ACC112 (cell line): Measurements from ENCODE around the gene DPP6.

ENCODE experiments used
- H2AFZ ChIP-seq: fragments of 200-600 bp; sonication (generic); one replicate; pipeline ENCODE4 v1.6.0; 2017; ENCODE audit warnings: antibody characterized with exemption, low read length; ENCODE audit not compliant: unreplicated experiment
- H3K27ac ChIP-seq: fragments of 200-600 bp; sonication (generic); 2 replicates; pipeline ENCODE4 v1.5.1; 2014; ENCODE audit warnings: low read depth, mild to moderate bottlenecking, antibody characterized with exemption, low read length, moderate library complexity
- H3K27me3 ChIP-seq: fragments of 200-600 bp; sonication (generic); 2 replicates; pipeline ENCODE4 v1.6.1; 2014; ENCODE audit warnings: mild to moderate bottlenecking, antibody characterized with exemption, low read length, moderate library complexity, mixed read lengths; ENCODE audit not compliant: insufficient read depth
- H3K36me3 ChIP-seq: fragments of 200-600 bp; sonication (generic); 2 replicates; pipeline ENCODE4 v1.6.1; 2016; ENCODE audit warnings: mild to moderate bottlenecking, antibody characterized with exemption, low read length, moderate library complexity, mixed read lengths; ENCODE audit not compliant: insufficient read depth
- H3K4me1 ChIP-seq: fragments of 200-600 bp; sonication (generic); one replicate; pipeline ENCODE4 v1.6.1; 2016; ENCODE audit warnings: low read length, mixed read lengths; ENCODE audit not compliant: insufficient read depth, unreplicated experiment, control insufficient read depth
- H3K4me3 ChIP-seq: fragments of 200-600 bp; sonication (generic); 2 replicates; pipeline ENCODE4 v1.5.1; 2014; ENCODE audit warnings: mild to moderate bottlenecking, low read depth, low read length
- H3K79me2 ChIP-seq: fragments of 200-600 bp; sonication (generic); one replicate; pipeline ENCODE4 v1.6.0; 2016; ENCODE audit warnings: low read length; ENCODE audit not compliant: control insufficient read depth, unreplicated experiment, insufficient read depth

DPP6 gene

GRCh38 chr7:154188330-154188729, 136.1 kb downstream of the DPP6 start:
- Histone ChIP-seq H3K27ac (no peak overlapping the region), H3K36me3 (no peaks in the 10 kb centered on the region), H3K4me3 (no peak overlapping the region), H3K27me3 (no peaks in the 10 kb centered on the region), H2AFZ (no peak overlapping the region), H3K4me1 (no peaks in the 10 kb centered on the region), H3K79me2 (no peaks in the 10 kb centered on the region)

DNA sequence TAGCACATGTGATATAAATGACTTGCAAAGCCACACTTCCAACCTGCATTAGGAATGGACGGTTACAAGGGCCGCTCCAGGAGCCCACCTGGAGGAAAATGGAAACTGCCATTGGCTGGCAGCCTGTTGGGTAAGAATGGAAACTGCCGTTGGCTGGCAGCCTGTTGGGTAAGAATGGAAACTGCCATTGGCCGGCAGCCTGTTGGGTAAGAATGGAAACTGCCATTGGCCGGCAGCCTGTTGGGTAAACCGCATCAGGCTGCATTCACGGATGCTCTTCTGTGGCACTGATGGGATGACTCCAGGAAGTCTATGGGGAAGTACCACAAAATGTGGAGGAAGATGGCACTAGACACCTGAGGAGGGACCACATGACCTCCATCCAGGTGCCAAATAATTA, 143.1 kb downstream of the DPP6 start:
- Histone ChIP-seq H3K4me1 (no peaks in the 10 kb centered on the region), H2AFZ (no peak overlapping the region), H3K27me3 (no peaks in the 10 kb centered on the region), H3K79me2 (no peaks in the 10 kb centered on the region), H3K4me3 (no peak overlapping the region), H3K27ac (no peak overlapping the region), H3K36me3 (no peaks in the 10 kb centered on the region)

DNA sequence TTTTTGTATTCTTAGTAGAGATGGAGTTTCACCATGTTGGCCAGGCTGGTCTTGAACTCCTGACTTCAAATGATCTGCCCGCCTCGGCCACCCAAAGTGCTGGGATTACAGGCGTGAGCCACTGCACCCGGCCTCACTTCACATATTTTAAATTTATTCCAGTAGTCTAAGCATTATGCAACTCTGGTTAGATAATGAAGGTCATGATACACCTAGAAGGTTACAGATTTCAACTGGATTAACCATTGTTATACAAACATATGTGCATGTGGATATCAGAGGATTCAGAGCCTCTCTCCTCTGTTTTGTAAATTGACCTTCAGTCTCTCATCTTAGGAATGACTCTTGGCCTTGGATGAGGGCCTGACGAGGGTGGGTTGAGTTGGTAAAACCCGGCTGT, 146.3 kb downstream of the DPP6 start:
- Histone ChIP-seq H3K36me3 (no peaks in the 10 kb centered on the region), H3K79me2 (no peaks in the 10 kb centered on the region), H2AFZ (no peak overlapping the region), H3K27me3 (no peaks in the 10 kb centered on the region), H3K4me1 (no peaks in the 10 kb centered on the region), H3K27ac (no peak overlapping the region), H3K4me3 (no peak overlapping the region)

- Histone ChIP-seq H3K27ac (no peak overlapping the region), H2AFZ (no peak overlapping the region), H3K27me3 (no peaks in the 10 kb centered on the region), H3K79me2 (no peaks in the 10 kb centered on the region), H3K36me3 (no peaks in the 10 kb centered on the region), H3K4me3 (no peak overlapping the region), H3K4me1 (no peaks in the 10 kb centered on the region)
These were observed 148.0 kb downstream of the DPP6 start for GRCh38 chr7:154200241-154200640.

DNA sequence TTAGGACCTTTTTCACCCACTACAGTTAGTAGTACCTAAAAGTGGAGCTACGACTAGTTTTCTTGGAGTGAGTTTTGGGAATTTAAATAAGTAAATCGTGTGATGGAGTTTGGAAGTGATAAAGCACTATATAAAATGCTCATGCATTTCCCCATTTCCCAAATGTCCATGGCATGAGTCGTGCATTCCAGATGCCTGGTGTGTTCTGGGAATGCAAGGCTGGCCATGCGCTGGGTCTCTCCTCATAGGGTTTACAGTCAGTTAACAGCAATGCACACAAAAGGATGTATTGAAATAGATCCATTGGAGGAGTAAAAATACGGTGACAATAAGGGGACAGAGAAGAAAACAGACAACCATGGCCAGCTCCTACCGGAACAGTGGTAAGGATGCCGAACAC, 149.8 kb downstream of the DPP6 start:
- no peaks in the 10 kb centered on the region for H3K36me3 ChIP-seq
- no peak overlapping the region for H3K4me3 ChIP-seq
- H3K27me3 ChIP-seq = no peaks in the 10 kb centered on the region
- no peaks in the 10 kb centered on the region for H3K4me1 ChIP-seq
- H3K79me2 ChIP-seq = no peaks in the 10 kb centered on the region
- H3K27ac ChIP-seq = no peak overlapping the region
- no peak overlapping the region for H2AFZ ChIP-seq

GRCh38 chr7:154204046-154204445, 151.8 kb downstream of the DPP6 start:
- no peaks in the 10 kb centered on the region for H3K79me2 ChIP-seq
- H3K4me3 ChIP-seq = no peak overlapping the region
- no peaks in the 10 kb centered on the region for H3K27me3 ChIP-seq
- no peaks in the 10 kb centered on the region for H3K4me1 ChIP-seq
- H2AFZ ChIP-seq = no peak overlapping the region
- no peaks in the 10 kb centered on the region for H3K36me3 ChIP-seq
- no peak overlapping the region for H3K27ac ChIP-seq

DNA sequence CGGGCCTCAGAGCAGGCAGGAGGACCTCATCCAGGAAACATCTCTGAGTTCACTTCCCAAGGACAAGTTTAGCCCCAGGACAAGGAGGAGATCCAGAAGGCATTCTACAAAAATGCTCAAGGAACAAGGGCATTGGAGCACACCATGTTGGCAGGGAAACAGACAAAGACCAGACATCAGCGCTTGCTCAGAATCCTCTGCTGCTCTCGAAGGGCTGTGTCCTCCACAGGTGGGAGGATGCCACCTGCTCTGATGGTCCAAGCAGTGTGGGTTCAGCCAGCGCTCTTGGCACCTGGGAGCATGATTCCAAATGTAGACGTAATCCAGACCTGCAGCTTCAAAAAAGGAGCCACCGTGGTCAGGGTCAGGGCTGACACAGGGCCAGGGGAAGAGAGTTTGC, 160.7 kb downstream of the DPP6 start:
- H3K79me2 ChIP-seq = no peaks in the 10 kb centered on the region
- no peaks in the 10 kb centered on the region for H3K27me3 ChIP-seq
- no peak overlapping the region for H3K4me3 ChIP-seq
- no peaks in the 10 kb centered on the region for H3K36me3 ChIP-seq
- H3K27ac ChIP-seq = no peak overlapping the region
- H2AFZ ChIP-seq = no peak overlapping the region
- no peaks in the 10 kb centered on the region for H3K4me1 ChIP-seq

DNA sequence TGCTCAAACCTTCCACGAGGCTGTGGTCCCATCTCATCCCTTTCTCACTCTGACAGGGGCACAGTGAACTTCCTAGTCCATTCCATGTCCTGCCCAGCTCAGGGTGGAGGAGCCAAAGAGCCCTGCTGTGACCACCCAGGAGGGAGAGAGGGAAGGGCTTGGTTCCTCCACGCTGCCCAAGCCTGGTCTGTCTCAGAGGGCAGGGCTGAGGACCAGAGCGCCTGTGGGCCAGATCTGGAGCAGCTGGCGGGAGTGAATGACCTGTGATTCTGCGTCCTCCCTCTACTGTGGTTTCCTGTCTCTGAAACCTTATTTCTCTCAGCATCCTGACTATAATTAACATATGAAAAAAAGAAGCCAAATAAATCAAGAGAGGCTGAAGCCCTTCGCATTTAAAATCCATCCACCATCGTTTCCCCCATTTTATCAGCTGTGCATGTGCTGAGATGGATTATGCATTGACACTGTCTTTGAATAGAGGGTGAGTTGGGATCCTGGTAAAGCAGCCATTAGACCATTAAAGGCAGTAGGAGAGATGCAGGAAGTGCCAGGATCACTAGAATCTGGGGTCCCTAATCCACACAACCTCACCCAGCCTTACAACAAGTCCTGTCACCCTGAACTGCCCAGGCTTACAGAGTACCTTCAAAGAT, 165.6 kb downstream of the DPP6 start:
- no peaks in the 10 kb centered on the region for H3K27me3 ChIP-seq
- no peaks in the 10 kb centered on the region for H3K79me2 ChIP-seq
- no peaks in the 10 kb centered on the region for H3K36me3 ChIP-seq
- H3K27ac ChIP-seq = no peak overlapping the region
- H3K4me1 ChIP-seq = no peaks in the 10 kb centered on the region
- H3K4me3 ChIP-seq = no peak overlapping the region
- no peak overlapping the region for H2AFZ ChIP-seq

- H2AFZ ChIP-seq = no peak overlapping the region
- H3K36me3 ChIP-seq = no peaks in the 10 kb centered on the region
- H3K27me3 ChIP-seq = no peaks in the 10 kb centered on the region
- H3K4me3 ChIP-seq = no peak overlapping the region
- H3K79me2 ChIP-seq = no peaks in the 10 kb centered on the region
- H3K27ac ChIP-seq = no peak overlapping the region
- no peaks in the 10 kb centered on the region for H3K4me1 ChIP-seq
These were observed 179.5 kb downstream of the DPP6 start for GRCh38 chr7:154231732-154232131.

DNA sequence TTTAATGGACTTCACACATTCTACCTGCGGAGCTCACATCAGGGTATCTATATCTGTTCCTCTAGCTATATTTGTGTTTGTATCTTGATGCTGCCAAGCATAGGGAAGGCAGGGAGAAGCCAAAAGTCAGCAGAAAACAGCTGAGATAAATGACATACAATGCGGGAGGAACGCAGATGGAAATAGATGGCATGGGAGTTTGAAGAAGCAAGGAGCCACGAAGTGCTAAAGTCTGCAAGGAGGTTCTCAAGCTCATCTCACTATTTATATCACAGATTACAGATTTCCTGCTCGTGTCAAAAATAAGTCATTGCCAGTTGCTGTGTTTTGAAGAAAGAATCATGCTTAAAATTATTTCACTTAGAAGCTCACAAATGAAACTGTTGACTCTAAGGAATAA, 180.5 kb downstream of the DPP6 start:
- no peaks in the 10 kb centered on the region for H3K27me3 ChIP-seq
- H3K79me2 ChIP-seq = no peaks in the 10 kb centered on the region
- no peak overlapping the region for H2AFZ ChIP-seq
- H3K36me3 ChIP-seq = no peaks in the 10 kb centered on the region
- H3K4me1 ChIP-seq = no peaks in the 10 kb centered on the region
- no peak overlapping the region for H3K4me3 ChIP-seq
- no peak overlapping the region for H3K27ac ChIP-seq

GRCh38 chr7:154241988-154242387, 189.8 kb downstream of the DPP6 start:
- no peak overlapping the region for H3K27ac ChIP-seq
- H3K36me3 ChIP-seq = no peaks in the 10 kb centered on the region
- no peak overlapping the region for H3K4me3 ChIP-seq
- no peaks in the 10 kb centered on the region for H3K4me1 ChIP-seq
- no peaks in the 10 kb centered on the region for H3K27me3 ChIP-seq
- H3K79me2 ChIP-seq = no peaks in the 10 kb centered on the region
- H2AFZ ChIP-seq = no peak overlapping the region
